HG03097 (cell line): ENCODE results near the gene ZNF100.
"Not testable (repeated sequence)": the region's sequence is repeated elsewhere in the genome, so short reads cannot be mapped to it uniquely, and the experiment has no call there.

ENCODE experiments used
- ATAC-seq: cut with Tn5 transposase; IDR thresholded peaks from one replicate; pipeline ENCODE4 v1.9.1; 2021; ENCODE audit not compliant: unreplicated experiment, low FRiP score

The ZNF100 gene

GRCh38 chr19:21767065-21767800 lies at the start of gene ZNF100:
Gene ZNF100, minus strand, starts transcription at chr19:21767579. Its CDS starts 150 bp downstream, at chr19:21767429.
- ATAC-seq: peak; percentile 85

- ATAC-seq: no peak
These were observed 45.1 kb upstream of the ZNF100 start for GRCh38 chr19:21812448-21812847.

GRCh38 chr19:21808400-21809000 lies 41.1 kb upstream of the ZNF100 start:
- not testable (repeated sequence) for ATAC-seq

GRCh38 chr19:21789466-21790085 lies 22.2 kb upstream of the ZNF100 start:
- no peak for ATAC-seq

DNA sequence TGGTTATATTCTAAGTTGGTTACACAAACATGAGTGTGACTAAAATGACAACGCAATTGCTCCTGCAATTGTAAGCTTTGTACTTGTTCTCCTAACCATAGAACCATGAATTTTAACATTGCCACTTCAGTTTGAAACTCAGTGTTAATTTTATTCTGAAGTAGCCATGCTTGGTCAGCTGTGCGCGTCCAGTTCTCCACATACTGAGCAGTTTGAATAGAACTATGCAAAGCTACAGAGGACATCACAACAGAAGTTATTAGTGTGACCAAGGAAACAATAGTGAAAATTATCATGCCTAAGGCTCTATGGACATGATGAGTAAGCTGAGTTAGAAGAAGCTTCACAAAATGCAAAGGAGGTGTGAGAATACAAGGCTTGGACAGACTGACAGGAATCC lies 19.6 kb upstream of the ZNF100 start:
- ATAC-seq: no peak

DNA sequence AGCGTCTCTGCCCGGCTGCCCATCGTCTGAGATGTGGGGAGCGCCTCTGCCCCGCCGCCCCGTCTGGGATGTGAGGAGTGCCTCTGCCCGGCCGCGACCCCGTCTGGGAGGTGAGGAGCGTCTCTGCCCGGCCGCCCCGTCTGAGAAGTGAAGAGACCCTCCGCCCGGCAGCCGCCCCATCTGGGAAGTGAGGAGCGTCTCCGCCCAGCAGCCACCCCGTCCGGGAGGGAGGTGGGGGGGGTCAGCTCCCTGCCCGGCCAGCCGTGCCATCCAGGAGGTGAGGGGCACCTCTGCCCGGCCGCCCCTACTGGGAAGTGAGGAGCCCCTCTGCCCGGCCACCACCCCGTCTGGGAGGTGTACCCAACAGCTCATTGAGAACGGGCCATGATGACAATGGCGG lies 8.4 kb upstream of the ZNF100 start:
- not testable (repeated sequence) for ATAC-seq

DNA sequence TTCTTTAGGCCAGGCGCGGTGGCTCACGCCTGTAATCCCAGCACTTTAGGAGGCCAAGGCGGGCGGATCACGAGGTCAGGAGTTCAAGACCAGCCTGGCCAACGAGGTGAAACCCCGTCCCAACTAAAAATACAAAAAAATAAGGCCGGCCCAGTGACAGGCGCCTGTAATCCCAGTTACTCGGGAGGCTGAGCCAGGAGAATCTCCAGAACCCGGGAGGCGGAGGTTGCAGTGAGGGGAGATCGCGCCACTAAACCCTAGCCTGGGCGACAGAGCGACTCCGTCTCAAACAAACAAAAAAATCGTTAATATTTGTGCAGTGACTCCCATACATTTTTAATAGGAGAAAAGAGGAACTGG lies 694 bp downstream of the ZNF100 start:
- ATAC-seq: not testable (repeated sequence)

DNA sequence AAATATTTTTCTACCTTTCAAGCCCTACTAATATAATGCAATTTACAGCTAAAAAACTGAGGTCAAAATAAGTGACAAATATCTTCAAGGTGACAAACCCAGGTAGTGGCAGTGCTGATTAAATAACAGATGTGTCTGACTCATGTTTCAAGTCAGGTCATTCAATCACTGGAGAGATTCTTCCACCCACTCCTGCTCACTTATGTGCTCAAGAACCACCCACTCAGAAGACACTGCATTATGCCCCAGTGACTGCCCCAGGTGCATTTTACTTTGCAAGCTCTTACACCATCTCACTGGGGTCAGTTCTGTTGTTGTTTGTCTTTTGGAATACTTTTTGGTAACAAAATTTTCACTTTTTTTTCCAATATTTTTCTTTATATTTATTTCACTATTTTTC lies 2.2 kb downstream of the ZNF100 start:
- no peak for ATAC-seq

GRCh38 chr19:21761547-21761946 lies 5.8 kb downstream of the ZNF100 start:
- ATAC-seq: not testable (repeated sequence)

DNA sequence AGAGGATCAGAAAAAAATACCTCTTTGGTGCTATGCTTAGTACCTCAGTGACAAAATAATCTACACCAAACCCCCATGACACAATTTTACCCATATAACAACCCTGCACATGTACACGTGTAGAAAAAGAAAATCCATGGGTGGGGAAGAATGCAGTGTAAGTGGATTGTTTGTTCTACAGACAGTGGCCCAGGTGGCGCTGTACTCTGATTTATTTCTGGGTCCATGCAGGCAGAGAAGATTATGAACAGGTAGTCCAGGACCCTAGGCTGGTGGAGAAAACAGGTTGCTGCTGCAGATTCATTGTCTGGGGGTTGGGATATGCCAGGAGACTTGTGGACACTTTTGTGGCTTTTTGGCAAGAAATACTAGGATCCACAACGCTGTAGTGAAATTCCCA lies 9.1 kb downstream of the ZNF100 start:
- no peak for ATAC-seq

DNA sequence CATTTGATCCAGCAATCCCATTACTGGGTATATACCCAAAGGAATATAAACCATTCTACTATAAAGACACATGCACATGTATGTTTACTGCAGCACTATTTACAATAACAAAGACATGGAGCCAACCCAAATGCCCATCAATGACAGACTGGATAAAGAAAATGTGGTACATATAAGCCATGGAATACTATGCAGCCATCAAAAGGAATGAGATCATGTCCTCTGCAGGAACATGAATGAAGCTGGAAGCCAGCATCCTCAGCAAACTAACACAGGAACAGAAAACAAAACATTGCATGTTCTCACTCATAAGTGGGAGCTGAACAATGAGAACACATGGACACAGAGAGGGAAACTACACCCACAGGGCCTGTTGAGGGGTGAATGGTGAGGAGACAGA lies 11.8 kb downstream of the ZNF100 start:
- not testable (repeated sequence) for ATAC-seq

DNA sequence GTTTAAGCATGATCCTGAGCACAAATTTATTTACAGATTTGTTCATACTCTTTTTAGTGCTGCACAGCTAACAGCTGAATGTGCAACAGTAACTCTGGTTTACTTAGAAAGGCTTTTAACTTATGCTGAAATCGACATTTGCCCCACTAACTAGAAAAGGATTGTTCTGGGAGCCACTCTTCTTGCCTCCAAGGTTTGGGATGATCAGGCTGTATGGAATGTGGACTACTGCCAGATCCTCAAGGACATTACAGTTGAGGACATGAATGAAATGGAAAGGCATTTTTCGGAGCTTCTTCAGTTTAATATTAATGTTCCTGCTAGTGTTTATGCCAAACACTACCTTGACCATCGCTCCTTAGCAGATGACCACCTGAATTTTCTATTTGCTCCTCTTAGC lies 16.0 kb downstream of the ZNF100 start:
- ATAC-seq: no peak

DNA sequence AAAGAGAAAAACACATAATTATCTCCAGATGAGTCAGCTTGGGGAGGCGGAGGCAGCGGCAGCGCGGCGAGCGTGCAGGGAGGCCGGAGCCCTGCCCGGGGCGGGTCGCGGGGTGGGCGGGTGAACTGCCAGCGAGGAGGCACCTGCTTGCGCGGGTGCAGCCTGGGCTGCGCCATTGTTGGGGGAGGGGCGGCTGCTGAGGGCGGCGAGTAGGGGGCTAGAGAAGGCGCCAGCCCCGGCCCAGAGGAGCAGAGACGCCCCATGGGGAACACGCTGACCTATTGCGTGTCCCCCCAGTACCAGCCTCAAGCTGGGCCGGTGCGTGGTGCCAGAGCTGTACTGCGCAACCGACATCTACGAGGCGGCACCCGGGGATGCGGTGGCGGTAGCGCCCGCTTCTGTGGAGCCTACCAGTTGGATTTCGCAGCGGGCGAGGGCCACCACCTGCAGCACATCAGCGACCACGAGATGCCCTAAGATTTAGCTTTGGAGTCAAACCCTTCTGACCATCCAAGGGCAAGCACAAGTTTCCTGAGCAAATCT lies 16.7 kb downstream of the ZNF100 start:
- ATAC-seq: no peak

DNA sequence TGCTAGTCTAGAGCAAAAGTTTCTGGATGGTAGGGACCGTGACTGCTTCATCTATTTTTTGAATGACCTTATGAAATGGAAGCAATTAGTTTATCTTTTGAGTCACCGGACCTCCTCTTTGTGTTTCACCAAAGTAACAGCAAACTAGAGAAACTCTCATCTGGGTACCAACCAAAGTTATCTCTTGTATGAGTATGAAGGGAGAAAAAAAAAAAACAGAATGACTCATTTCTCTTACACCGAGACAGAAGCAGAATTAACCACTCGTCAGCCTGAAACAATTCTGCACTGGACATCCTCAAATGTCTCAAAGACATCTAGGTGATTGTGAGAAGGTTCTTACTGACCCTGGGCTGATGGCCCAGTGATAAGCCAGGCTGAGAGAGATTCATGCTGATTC lies 18.3 kb downstream of the ZNF100 start:
- ATAC-seq: no peak

DNA sequence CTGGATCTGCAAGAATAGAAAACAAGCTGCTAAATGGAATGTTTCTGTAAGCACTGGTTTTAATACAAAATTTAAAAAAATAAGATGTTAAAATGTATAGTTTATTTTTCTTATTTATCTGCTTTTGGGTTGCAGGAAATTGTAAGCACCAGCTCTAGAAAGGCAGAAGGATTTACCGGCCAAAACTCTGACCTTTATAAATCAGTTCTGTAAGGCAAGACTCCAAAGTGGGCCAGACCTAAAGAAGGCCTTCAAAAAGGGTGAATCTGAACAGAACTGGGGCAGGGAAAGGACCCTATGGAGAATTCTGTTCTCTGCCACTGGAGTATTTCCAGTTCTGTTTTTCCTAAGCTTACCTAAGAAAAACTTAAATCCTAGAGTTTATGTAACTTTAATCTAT lies 19.3 kb downstream of the ZNF100 start:
- no peak for ATAC-seq

GRCh38 chr19:21740559-21740958 lies 26.8 kb downstream of the ZNF100 start:
- no peak for ATAC-seq

DNA sequence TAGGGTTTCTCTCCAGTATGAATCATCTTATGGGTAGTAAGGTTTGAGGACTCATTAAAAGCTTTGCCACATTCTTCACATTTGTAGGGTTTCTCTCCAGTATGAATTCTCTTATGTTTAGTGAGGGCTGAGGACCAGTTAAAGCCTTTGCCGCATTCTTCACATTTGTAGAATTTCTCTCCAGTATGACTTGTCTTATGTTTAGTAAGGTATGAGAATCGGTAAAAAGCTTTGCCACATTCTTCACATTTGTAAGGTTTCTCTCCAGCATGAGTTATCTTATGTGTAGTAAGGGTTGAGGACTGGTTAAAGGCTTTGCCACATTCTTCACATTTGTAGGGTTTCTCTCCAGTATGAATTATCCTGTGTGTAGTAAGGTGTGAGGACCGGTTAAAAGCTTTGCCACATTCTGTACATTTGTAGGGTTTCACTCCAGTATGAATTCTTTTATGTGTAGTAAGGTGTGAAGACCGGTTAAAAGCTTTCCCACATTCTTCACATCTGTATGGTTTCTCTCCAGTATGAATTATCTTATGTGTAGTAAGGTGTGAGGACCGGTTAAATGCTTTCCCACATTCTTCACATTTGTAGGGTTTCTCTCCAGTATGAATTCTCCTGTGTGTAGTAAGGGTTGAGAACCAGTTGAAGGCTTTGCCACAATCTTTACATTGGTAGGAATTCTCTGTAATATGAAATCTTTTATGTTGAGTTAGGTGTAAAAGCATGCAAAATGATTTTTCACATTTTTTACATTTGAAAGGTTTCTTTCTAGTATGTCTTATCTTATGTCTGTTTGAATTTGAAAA lies 40.2 kb downstream of the ZNF100 start:
- not testable (repeated sequence) for ATAC-seq

DNA sequence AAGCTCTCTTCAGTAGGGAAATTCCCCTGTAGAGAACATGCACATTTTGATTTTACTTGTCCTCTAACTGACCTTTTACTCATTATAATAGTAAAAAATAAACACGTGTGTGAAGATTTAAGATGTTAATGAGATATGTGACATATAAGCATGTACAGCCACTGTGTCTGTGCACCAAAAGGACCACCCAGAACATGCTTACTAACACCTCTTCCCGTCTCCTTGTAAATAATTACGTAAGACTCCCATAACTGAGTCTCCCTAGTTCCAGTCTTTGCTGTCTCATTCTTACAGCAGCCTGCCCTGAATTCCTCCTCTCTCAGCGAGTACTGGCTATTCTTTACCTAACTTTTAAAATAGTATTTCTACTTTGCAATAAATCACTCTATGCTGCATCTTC lies 53.6 kb downstream of the ZNF100 start:
- no peak for ATAC-seq

- ATAC-seq: no peak
These were observed 57.9 kb downstream of the ZNF100 start for GRCh38 chr19:21709464-21709863.

- not testable (repeated sequence) for ATAC-seq
These were observed 59.5 kb downstream of the ZNF100 start for GRCh38 chr19:21707878-21708277.

- ATAC-seq: no peak
These were observed 60.3 kb downstream of the ZNF100 start for GRCh38 chr19:21707065-21707464.
